HepG2 (cell line): Measurements from ENCODE around the gene ADGRL1. TPM values are rescaled to one million over a fixed set of nuclear protein-coding genes. Genes with fewer than 3 reads are reported as not detected.

Experiments
- ATAC-seq: fragments of 200-7000 bp; cut with Tn5 transposase; 3 replicates; pipeline ENCODE4 v1.9.1; 2020; ENCODE audit warnings: mild to moderate bottlenecking, moderate library complexity
- BruUV-seq: library from RNA; stranded (reverse); fragments of 400-500 nt; replicated peaks from 2 replicates; lab custom pipeline; 2021; lab: Mats Ljungman, UMichigan
- CTCF ChIA-PET: fragments of 300-600 bp; formaldehyde crosslinking; extraction: SDS; loops from one replicate; lab custom pipeline; 2021; ENCODE audit warnings: low total read pairs, inconsistent platforms, low intra/inter-chr PET ratio; lab: Yijun Ruan, JAX
- POLR2A ChIA-PET: fragments of 350-600 bp; sonication (Branson Sonifier 250); formaldehyde crosslinking; loops from one replicate; lab custom pipeline; 2020; ENCODE audit warnings: antibody characterized with exemption, inconsistent platforms; lab: Yijun Ruan, JAX
- DNase-seq: peaks from one replicate; pipeline ENCODE4 v3.0.0-alpha.2; 2015; ENCODE audit warnings: low spot score
- FAIRE-seq: peaks from 3 replicates; lab custom pipeline; 2011; peaks lifted over from hg19 to GRCh38; lab: Jason Lieb, UNC
- H2AFZ ChIP-seq: one replicate; pipeline ENCODE4 v1.6.1; 2011; ENCODE audit warnings: low read length, inconsistent platforms
- H3K27ac ChIP-seq: fragments of 300-600 bp; 3 replicates; pipeline ENCODE4 v1.8.0; 2011; ENCODE audit warnings: mixed run types, mild to moderate bottlenecking, mixed read lengths, low read length, inconsistent platforms; ENCODE audit not compliant: insufficient read depth; ENCODE audit errors: extremely low read length
- H3K27me3 ChIP-seq, 2 experiments: fragments of 200-600 bp in 1 of 2; 2 replicates in 1 of 2; 3 replicates in 1 of 2; pipeline versions ENCODE4 v1.6.0 to v1.8.0; 2011; ENCODE audit warnings: low read length in 2 of 2, mild to moderate bottlenecking in 2 of 2, moderate library complexity in 2 of 2, inconsistent platforms in 1 of 2; ENCODE audit not compliant: insufficient read depth in 2 of 2, control insufficient read depth in 1 of 2
- H3K36me3 ChIP-seq, 2 experiments: fragments of 200-600 bp in 1 of 2; replicated peaks in 1 of 2; 2 replicates in 1 of 2; 3 replicates in 1 of 2; pipeline versions ENCODE4 v1.5.1 to v1.8.0; 2011; ENCODE audit warnings: low read length in 2 of 2, inconsistent platforms in 1 of 2; ENCODE audit not compliant: insufficient read depth in 2 of 2, control insufficient read depth in 1 of 2
- H3K4me1 ChIP-seq: 2 replicates; pipeline ENCODE4 v1.5.1; 2012; ENCODE audit warnings: low read length, inconsistent platforms; ENCODE audit not compliant: insufficient read depth
- H3K4me2 ChIP-seq: 2 replicates; pipeline ENCODE4 v1.6.0; 2011; ENCODE audit warnings: low read depth, low read length, inconsistent platforms
- H3K4me3 ChIP-seq, 3 experiments: fragments of 200-600 bp in 1 of 3; sonication (generic), shearing (Covaris generic) in 1 of 3; replicated peaks in 1 of 3; 2 replicates each; pipeline ENCODE4 v1.5.1; 2011 to 2016; ENCODE audit warnings: low read length in 3 of 3, inconsistent platforms in 2 of 3, low read depth in 2 of 3, mild to moderate bottlenecking in 2 of 3, control low read depth in 1 of 3, mixed read lengths in 1 of 3; ENCODE audit not compliant: insufficient read depth in 1 of 3
- H3K79me2 ChIP-seq: one replicate; pipeline ENCODE4 v1.6.1; 2011; ENCODE audit warnings: low read length, inconsistent platforms; ENCODE audit not compliant: insufficient read depth
- H3K9ac ChIP-seq: 2 replicates; pipeline ENCODE4 v1.6.0; 2011; ENCODE audit warnings: mild to moderate bottlenecking, low read depth, low read length, inconsistent platforms; ENCODE audit not compliant: insufficient read depth
- H3K9me3 ChIP-seq: 2 replicates; pipeline ENCODE4 v1.5.1; 2012; ENCODE audit warnings: mild to moderate bottlenecking, low read length
- H4K20me1 ChIP-seq: 2 replicates; pipeline ENCODE4 v1.6.0; 2011; ENCODE audit warnings: inconsistent platforms, mild to moderate bottlenecking, low read length, moderate library complexity; ENCODE audit not compliant: insufficient read depth
- ZFP37 ChIP-seq: sonication (generic); formaldehyde crosslinking; IDR thresholded peaks from 2 replicates; pipeline ENCODE4 v1.4.0; 2020; ENCODE audit warnings: missing genetic modification reagents, borderline replicate concordance
- ZNF138 ChIP-seq: sonication (generic); formaldehyde crosslinking; IDR thresholded peaks from 2 replicates; pipeline ENCODE4 v1.5.0; 2020; ENCODE audit warnings: mild to moderate bottlenecking, low read depth, missing genetic modification reagents
- ZNF3 ChIP-seq: IDR thresholded peaks from 2 replicates; pipeline ENCODE4 v1.7.0; 2017; ENCODE audit warnings: inconsistent platforms
- WGBS: methylation state at CpG from one replicate; pipeline ENCODE4 v1.1.6; 2017; ENCODE audit warnings: low lambda C conversion rate; 5-methylcytosine and 5-hydroxymethylcytosine counted together
- in situ Hi-C: cut with HindIII; loops from 2 replicates; pipeline ENCODE4 v1.10.0; 2017; ENCODE audit warnings: low pct_unique_long_range_greater_than_20kb; ENCODE audit not compliant: extremely low pct_ligation_motif_present
- intact Hi-C: fragments of 100-400 bp; cut with micrococcal nuclease; formaldehyde crosslinking; loops from one replicate; pipeline ENCODE4 v1.10.0; 2022; ENCODE audit not compliant: unreplicated experiment
- polyA plus RNA-seq, 8 experiments: library from polyadenylated mRNA; depleted of rRNA in 3 of 8; stranded (reverse) in 7 of 8; unstranded in 1 of 8; fragments of >200 nt; fragmentation: Illumina TruSeq in 4 of 8; extraction: Trizol in 4 of 8; gene quantifications; 2 replicates each; pipeline versions ENCODE4 v1.2.1 to v1.2.3, GENCODE V29; 2011 to 2016; ENCODE audit warnings: low read depth in 4 of 8, missing spikeins in 1 of 8, mixed read lengths in 1 of 8; ENCODE audit not compliant: insufficient read depth in 1 of 8
- total RNA-seq, 5 experiments: library from RNA; depleted of rRNA; stranded (reverse); fragments of >200 nt; fragmentation: Illumina TruSeq; extraction: Trizol; gene quantifications; 2 replicates each; pipeline ENCODE4 v1.2.3, GENCODE V29; 2016; ENCODE audit warnings: low read depth in 1 of 5
- TF ChIP-seq, protein P1 (sequence below): sonication (generic); formaldehyde crosslinking; IDR thresholded peaks from 2 replicates; pipeline ENCODE4 v1.4.0; 2020; ENCODE audit warnings: mild to moderate bottlenecking, missing genetic modification reagents
- TF ChIP-seq, protein P2 (sequence below): sonication (generic); formaldehyde crosslinking; IDR thresholded peaks from 2 replicates; pipeline ENCODE4 v1.4.0; 2020; ENCODE audit warnings: missing genetic modification reagents
- TF ChIP-seq, protein P3 (sequence below): sonication (generic); formaldehyde crosslinking; IDR thresholded peaks from 2 replicates; pipeline ENCODE4 v1.5.0; 2020; ENCODE audit warnings: missing genetic modification reagents

The ADGRL1 gene
- total and polyA plus RNA-seq, 2 of the 13 experiments (the other 11 are each of a cell fraction or from before 2014, with no cell fraction given), result 0.49 to 1.7 TPM

DNA sequence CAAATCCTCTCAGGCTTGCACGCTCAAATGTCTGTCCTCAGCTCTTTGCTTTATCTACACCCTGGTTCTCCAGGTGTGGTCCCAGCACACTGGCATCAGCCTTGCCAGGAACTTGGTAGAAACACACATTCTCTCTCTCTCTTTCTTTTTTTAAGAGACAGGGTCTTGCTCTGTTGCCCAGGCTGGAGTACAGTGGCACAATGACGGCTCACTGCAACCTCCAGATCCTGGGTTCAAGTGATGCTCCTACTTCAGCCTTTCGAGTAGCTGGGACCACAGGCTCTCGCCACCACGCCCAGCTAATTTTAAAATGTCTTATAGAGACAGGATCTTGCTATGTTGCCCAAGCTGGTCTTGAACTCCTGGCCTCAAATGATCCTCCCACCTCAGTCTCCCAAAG lies 20.8 kb downstream of the ADGRL1 start:
- no peak for DNase-seq
- TF ChIP-seq ZNF3 (CRISPR knock-in tag) (no peak), ZFP37 (CRISPR knock-in tag) (no peak), ZNF138 (CRISPR knock-in tag) (no peak)
- TF ChIP-seq, protein P1, sequence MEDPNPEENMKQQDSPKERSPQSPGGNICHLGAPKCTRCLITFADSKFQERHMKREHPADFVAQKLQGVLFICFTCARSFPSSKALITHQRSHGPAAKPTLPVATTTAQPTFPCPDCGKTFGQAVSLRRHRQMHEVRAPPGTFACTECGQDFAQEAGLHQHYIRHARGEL (CRISPR knock-in tag), result no peak
- TF ChIP-seq, protein P2, sequence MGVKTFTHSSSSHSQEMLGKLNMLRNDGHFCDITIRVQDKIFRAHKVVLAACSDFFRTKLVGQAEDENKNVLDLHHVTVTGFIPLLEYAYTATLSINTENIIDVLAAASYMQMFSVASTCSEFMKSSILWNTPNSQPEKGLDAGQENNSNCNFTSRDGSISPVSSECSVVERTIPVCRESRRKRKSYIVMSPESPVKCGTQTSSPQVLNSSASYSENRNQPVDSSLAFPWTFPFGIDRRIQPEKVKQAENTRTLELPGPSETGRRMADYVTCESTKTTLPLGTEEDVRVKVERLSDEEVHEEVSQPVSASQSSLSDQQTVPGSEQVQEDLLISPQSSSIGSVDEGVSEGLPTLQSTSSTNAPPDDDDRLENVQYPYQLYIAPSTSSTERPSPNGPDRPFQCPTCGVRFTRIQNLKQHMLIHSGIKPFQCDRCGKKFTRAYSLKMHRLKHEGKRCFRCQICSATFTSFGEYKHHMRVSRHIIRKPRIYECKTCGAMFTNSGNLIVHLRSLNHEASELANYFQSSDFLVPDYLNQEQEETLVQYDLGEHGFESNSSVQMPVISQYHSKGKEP (CRISPR knock-in tag), result no peak
- TF ChIP-seq, protein P3, sequence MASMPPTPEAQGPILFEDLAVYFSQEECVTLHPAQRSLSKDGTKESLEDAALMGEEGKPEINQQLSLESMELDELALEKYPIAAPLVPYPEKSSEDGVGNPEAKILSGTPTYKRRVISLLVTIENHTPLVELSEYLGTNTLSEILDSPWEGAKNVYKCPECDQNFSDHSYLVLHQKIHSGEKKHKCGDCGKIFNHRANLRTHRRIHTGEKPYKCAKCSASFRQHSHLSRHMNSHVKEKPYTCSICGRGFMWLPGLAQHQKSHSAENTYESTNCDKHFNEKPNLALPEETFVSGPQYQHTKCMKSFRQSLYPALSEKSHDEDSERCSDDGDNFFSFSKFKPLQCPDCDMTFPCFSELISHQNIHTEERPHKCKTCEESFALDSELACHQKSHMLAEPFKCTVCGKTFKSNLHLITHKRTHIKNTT, result no peak
- Histone ChIP-seq H3K4me1 (peaks cover 13% of the 10 kb centered on the region), H3K9me3 (no peaks in the 10 kb centered on the region), H4K20me1 (no peaks in the 10 kb centered on the region), H3K4me2 (no peak overlapping the region), H3K4me3 (no peak overlapping the region), H3K27ac (no peak overlapping the region), H3K27me3 (peaks cover 0 to 6% of the 10 kb centered on the region in 2 experiments; a peak in 1 of 5 replicates), H3K36me3 (no peaks in the 10 kb centered on the region), H3K79me2 (no peaks in the 10 kb centered on the region), H2AFZ (no peak overlapping the region), H3K9ac (no peak overlapping the region)
- in situ Hi-C loops, result no loop called here
- intact Hi-C loops, result no loop called here
- no peak for ATAC-seq
- no peak for FAIRE-seq
- no TSS peak for BruUV-seq
- ChIA-PET POLR2A (no interaction called here), CTCF (no interaction called here)
- 45% methylated on average over 5 of the region's 5 CpGs for WGBS
